IPS DF 4.7 (cell line): ENCODE data around the gene ASTN2.
"Not testable (repeated sequence)": the region's sequence is repeated elsewhere in the genome, so short reads cannot be mapped to it uniquely, and the experiment has no call there.

ENCODE experiments used
- DNase-seq: peaks from one replicate; pipeline ENCODE4 v3.0.0-alpha.2; 2013; ENCODE audit warnings: low spot score; ENCODE audit errors: extremely low read depth

ASTN2 gene

GRCh38 chr9:116716438-116716837 lies 698.4 kb downstream of the ASTN2 start:
- no peak for DNase-seq

DNA sequence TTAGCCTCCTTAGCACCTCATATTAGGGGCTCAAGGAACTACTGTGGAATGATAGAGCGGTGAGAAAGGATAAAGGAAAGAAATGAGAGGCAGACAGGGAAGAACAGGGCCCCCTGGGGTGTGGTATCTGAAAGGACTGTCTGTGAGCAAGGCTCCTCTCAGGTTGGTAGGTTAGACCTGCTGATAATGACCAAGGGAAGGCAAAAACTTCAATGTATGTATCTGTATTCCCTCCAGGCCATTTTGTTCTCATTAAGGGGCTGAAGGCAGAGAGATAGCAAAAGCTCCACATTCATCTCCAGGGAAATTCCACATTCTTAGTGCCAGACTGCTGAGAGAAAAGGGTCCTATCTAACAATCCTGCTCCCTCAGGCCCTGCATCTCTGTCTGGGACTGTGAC lies 699.1 kb downstream of the ASTN2 start:
- no peak for DNase-seq

DNA sequence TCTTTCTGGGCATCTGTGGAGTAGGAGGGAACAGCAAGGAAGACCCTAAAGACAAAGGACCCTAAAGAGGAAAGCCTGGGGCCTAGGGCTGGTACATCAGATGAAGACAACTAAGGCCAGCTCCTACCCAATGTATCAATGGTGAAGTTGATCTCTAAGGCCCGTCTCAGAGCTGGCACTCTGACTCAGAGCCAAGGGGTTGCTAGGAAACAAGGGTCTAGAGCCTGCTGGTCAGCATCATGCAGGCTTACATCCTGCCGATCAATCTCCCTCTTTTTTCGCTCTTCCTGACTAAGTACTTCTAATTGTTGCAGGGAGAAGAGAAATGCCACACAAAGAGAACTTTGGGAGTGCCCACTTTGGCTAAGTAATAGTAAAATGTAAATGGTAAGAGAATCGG lies 701.6 kb downstream of the ASTN2 start:
- no peak for DNase-seq

GRCh38 chr9:116712781-116713180 lies 702.1 kb downstream of the ASTN2 start:
- no peak for DNase-seq

GRCh38 chr9:116706310-116707290 lies 708.3 kb downstream of the ASTN2 start:
- DNase-seq, result no peak

GRCh38 chr9:116705531-116705930 lies 709.3 kb downstream of the ASTN2 start:
- DNase-seq, result no peak

DNA sequence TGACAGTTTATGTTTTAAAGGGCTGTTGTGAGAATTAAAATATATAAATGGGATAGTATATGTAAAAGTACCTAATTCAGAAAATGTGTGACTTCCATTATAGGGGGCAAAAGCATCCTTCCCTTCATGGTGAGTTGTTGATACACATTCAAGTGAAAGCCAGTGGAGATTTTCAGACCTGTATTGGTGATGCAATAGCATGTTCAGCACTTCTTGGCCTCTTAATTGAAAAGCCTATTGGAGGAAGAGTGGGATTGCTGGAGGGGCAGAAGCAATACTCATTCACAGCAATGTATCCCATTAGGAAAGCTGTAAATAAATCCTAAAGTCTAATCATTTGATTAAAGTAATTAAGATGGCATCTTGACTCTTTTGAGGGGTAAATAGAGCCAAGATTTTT lies 710.4 kb downstream of the ASTN2 start:
- DNase-seq, result no peak

DNA sequence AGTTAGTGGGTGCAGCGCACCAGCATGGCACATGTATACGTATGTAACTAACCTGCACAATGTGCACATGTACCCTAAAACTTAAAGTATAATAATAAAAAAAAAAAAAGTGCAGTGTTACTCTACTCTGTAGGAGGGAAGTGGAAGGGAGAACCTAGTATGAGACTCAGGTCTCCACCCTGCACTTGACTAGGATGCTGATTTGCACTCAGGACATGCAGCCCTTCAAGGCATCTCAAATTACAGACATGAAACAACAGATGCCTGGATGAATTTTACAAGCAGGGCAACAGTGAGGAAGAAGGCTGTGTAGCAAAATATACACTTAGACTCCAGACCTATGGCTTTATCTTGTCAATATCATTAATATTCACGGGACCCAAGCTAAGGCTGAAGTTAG lies 711.2 kb downstream of the ASTN2 start:
- no peak for DNase-seq

DNA sequence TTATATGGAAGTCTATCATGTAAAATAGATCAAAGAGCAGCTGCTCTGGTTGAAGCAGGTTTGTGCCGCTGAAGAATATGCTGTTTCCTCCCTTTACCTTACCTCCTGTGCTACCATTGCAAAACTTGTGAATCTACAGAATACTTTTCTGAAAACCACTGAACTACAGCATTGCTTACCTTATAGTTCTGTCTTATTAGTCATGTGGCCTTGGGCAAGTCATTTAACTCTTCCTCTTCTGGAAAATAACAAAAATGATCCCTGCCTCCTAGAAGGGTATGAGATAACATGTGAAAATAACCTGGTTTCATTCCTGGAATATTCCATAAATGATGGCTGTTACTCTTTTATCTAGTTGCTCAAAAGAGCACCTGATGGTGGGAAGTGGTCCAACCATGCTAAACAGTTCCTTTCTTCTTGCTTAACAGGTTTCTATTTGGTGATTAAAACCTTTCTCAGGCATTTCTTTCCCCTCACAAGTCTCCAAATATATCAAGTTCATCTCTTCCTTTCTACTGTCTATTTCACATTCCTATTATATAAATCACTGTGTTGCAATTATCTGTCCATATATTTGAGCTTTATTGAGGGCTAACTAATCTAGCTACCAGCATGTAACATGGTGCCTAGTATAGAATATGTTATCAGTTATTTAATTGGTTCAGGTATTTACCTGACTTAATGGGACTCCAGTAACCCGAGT lies 712.8 kb downstream of the ASTN2 start:
- no peak for DNase-seq

DNA sequence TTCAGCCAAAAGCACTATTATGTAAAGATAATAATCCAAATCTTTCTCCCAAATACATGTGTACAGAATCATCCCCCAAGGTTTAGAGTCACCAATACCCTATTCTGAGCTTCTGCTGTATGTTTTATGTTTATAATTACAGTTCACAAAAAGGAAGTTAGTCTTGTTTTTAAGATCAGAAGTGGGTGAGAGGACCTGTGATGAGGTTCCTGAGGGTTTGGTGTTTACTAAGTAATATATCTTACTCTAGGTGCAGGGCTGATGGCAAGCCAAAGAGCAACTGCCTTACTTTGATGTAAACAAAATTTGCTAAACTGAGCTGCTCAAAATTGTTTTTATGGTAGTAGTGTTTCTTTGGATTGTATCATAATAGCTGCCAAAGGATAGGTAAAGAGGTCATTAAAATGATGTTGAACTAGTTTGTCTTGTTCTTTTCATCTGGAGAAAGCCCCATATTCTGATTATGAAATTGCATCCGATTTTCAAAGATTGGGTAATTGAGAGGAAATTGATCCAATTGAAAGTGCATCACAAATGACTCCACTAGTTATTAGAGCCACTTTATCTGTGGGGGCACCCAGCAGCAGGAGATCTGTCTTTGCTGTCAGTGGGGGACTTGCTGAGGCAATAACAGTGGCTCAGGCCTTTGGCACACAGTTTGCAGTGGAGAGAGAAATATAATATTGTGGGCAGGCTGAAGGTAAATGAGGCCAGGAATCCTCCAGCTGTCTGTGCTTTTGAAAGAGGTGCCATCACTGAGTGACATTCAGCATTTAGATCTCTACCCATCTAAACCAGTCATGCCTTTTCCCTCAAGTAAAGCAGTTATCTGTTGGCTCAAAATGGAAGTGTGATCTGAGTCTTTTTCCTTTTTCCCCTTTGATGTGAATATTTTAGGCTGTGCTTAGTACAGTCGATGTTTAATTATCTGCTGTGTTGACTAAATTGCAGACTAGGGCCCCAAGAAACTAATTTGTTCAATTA lies 713.7 kb downstream of the ASTN2 start:
- DNase-seq, result no peak

DNA sequence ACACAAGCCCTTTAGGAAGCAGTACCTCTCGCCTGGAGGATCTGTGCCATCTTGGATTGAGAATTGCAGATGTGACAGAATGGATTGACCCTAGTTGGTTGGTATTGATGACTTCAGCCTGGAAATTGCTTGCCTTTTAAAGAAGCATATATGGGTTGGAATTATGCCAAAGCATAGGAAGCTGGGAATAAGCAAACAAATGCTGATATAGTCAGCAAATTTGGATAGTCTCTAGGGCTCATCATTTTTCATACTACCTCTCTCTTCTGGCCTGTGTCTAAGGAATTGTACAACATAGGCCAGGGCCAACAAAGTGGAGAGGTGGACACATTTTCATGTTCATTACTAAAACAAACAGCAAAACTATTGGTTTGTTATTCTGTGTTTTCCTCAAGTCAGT lies 714.6 kb downstream of the ASTN2 start:
- DNase-seq, result no peak

DNA sequence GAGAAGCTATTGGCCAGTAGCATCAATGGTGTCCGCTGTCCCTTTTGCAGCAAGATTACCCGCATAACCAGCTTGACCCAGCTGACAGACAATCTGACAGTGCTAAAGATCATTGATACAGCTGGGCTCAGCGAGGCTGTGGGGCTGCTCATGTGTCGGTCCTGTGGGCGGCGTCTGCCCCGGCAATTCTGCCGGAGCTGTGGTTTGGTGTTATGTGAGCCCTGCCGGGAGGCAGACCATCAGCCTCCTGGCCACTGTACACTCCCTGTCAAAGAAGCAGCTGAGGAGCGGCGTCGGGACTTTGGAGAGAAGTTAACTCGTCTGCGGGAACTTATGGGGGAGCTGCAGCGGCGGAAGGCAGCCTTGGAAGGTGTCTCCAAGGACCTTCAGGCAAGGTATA lies 717.0 kb downstream of the ASTN2 start:
- no peak for DNase-seq

GRCh38 chr9:116697362-116697761 lies 717.5 kb downstream of the ASTN2 start:
- no peak for DNase-seq

DNA sequence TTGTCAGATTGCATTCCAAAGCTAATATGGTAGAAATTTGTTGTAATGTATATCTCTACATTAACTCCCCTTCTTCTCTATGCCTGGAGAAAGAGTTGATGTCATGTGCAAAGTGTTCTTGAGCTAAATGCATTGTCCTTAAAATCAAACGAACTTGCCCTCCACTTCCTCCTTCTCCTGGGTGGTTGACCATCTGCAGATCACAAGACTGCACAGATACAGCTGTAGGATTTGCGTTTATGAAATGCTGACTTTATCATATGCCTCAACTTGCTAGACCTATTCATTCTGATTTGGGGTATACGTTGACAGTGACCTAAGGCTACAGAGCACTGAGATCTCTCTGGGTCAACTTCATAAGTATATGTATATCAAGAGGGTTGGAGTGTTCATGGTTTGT lies 719.4 kb downstream of the ASTN2 start:
- no peak for DNase-seq

GRCh38 chr9:116694785-116695291 lies 720.0 kb downstream of the ASTN2 start:
- no peak for DNase-seq

GRCh38 chr9:116693233-116693731 lies 721.6 kb downstream of the ASTN2 start:
- DNase-seq, result no peak

GRCh38 chr9:116692616-116693015 lies 722.2 kb downstream of the ASTN2 start:
- no peak for DNase-seq

GRCh38 chr9:116691607-116692006 lies 723.2 kb downstream of the ASTN2 start:
- DNase-seq, result no peak

GRCh38 chr9:116690805-116691204 lies 724.1 kb downstream of the ASTN2 start:
- not testable (repeated sequence) for DNase-seq

DNA sequence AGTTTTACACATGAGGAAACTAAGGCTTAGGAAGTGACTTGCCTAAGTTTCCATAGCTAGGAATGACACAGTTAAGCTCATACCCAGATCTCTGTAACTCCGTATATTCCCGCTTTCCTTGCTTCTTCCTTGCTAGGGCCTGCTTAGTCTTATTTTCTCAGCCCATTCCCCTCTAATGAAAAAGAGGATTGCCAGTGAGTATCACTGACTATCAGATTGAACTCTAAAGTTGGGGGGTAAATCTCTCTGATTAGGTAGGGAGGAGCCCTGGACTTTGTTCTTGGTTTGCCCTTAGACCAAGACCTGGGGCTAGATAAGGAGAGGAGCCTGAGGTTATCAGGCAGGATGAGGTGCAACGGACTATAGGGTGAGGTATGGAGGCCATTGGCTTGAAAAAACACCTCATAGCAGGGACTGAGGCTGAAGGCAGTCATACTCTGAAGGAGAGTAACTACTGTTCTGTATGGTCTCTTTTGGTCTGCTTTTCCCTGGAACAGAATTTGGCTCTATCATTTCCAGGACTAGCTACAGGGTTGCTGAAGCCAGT lies 725.3 kb downstream of the ASTN2 start:
- no peak for DNase-seq
